ENCODE measurements around the gene VASH2.
"Not testable (repeated sequence)": the region's sequence is repeated elsewhere in the genome, so short reads cannot be mapped to it uniquely, and the experiment has no call there.

Gene VASH2

GRCh38 chr1:212903664-212904063 is 46.7 kb upstream of the VASH2 start:
- H3K36me3 ChIP-seq (ENCODE audit: insufficient read depth, low read length), result peaks cover 15% of the 10 kb centered on the region
- H3K4me2 ChIP-seq (ENCODE audit: low read length), result no peak overlapping the region
- H4K20me1 ChIP-seq (ENCODE audit: insufficient read depth, low read length), result no peaks in the 10 kb centered on the region

GRCh38 chr1:212908071-212908470 is 42.3 kb upstream of the VASH2 start:
- H2AFZ ChIP-seq (ENCODE audit: low read length); H3K4me1 ChIP-seq (ENCODE audit: insufficient read depth, low read length, severe bottlenecking); H3F3A ChIP-seq (ENCODE audit: insufficient read depth, low read length); H3K27me3 ChIP-seq (ENCODE audit: insufficient read depth, low read length); H3K27ac ChIP-seq (ENCODE audit: low read depth, low read length, poor library complexity, severe bottlenecking); H3K9me3 ChIP-seq (ENCODE audit: low read length); H3K9me2 ChIP-seq (ENCODE audit: low read depth, low read length); H3K9ac ChIP-seq (ENCODE audit: low read length); H4K20me1 ChIP-seq (ENCODE audit: insufficient read depth, low read length); H3K4me2 ChIP-seq (ENCODE audit: low read length); H3K79me2 ChIP-seq (ENCODE audit: insufficient read depth, low read length); H3K36me3 ChIP-seq (ENCODE audit: insufficient read depth, low read length); H3K4me3 ChIP-seq (ENCODE audit: low read depth, low read length, poor library complexity, severe bottlenecking): not testable (repeated sequence)

More at GRCh38 chr1:212903664-212904063, 46.7 kb upstream of the VASH2 start:
- Histone ChIP-seq H3K9me3 (ENCODE audit: low read length) (0 out of 2 replicates have a peak, but pooled peaks cover 4% of the 10 kb centered on the region), H3K4me3 (ENCODE audit: low read depth, low read length, poor library complexity, severe bottlenecking) (no peak overlapping the region), H3K27me3 (ENCODE audit: insufficient read depth, low read length) (no peaks in the 10 kb centered on the region), H3K79me2 (ENCODE audit: insufficient read depth, low read length) (no peaks in the 10 kb centered on the region), H2AFZ (ENCODE audit: low read length) (no peak overlapping the region), H3F3A (ENCODE audit: insufficient read depth, low read length) (no peaks in the 10 kb centered on the region), H3K9ac (ENCODE audit: low read length) (no peak overlapping the region), H3K27ac (ENCODE audit: low read depth, low read length, poor library complexity, severe bottlenecking) (no peak overlapping the region), H3K9me2 (ENCODE audit: low read depth, low read length) (no peaks in the 10 kb centered on the region), H3K4me1 (ENCODE audit: insufficient read depth, low read length, severe bottlenecking) (no peaks in the 10 kb centered on the region)
- no peak for TF ChIP-seq CTCF (IDR thresholded peaks at IDR 0.05; ENCODE audit: low read length)
- no peak for TF ChIP-seq EZH2 (IDR thresholded peaks at IDR 0.05; ENCODE audit: borderline replicate concordance, low read length)

GRCh38 chr1:212908971-212909370 is 41.4 kb upstream of the VASH2 start:
- H3K4me3 ChIP-seq (ENCODE audit: low read depth, low read length, poor library complexity, severe bottlenecking), result no peak overlapping the region
- no peaks in the 10 kb centered on the region for H3K9me2 ChIP-seq (ENCODE audit: low read depth, low read length)
- H3K4me1 ChIP-seq (ENCODE audit: insufficient read depth, low read length, severe bottlenecking), result no peaks in the 10 kb centered on the region
- no peak overlapping the region for H3K27ac ChIP-seq (ENCODE audit: low read depth, low read length, poor library complexity, severe bottlenecking)
- H3K9me3 ChIP-seq (ENCODE audit: low read length), result 0 out of 2 replicates have a peak, but pooled peaks cover 4% of the 10 kb centered on the region
- no peaks in the 10 kb centered on the region for H4K20me1 ChIP-seq (ENCODE audit: insufficient read depth, low read length)
- no peak overlapping the region for H2AFZ ChIP-seq (ENCODE audit: low read length)
- H3K79me2 ChIP-seq (ENCODE audit: insufficient read depth, low read length), result no peaks in the 10 kb centered on the region
- H3K4me2 ChIP-seq (ENCODE audit: low read length), result no peak overlapping the region
- no peaks in the 10 kb centered on the region for H3K36me3 ChIP-seq (ENCODE audit: insufficient read depth, low read length)
- no peaks in the 10 kb centered on the region for H3K27me3 ChIP-seq (ENCODE audit: insufficient read depth, low read length)
- no peaks in the 10 kb centered on the region for H3F3A ChIP-seq (ENCODE audit: insufficient read depth, low read length)
- no peak overlapping the region for H3K9ac ChIP-seq (ENCODE audit: low read length)
- TF ChIP-seq EZH2 (IDR thresholded peaks at IDR 0.05; ENCODE audit: borderline replicate concordance, low read length) (no peak), CTCF (IDR thresholded peaks at IDR 0.05; ENCODE audit: low read length) (no peak)

- no peak overlapping the region for H2AFZ ChIP-seq (ENCODE audit: low read length)
- no peak overlapping the region for H3K4me2 ChIP-seq (ENCODE audit: low read length)
- no peak overlapping the region for H3K27ac ChIP-seq (ENCODE audit: low read depth, low read length, poor library complexity, severe bottlenecking)
- H3K27me3 ChIP-seq (ENCODE audit: insufficient read depth, low read length), result no peaks in the 10 kb centered on the region
- H4K20me1 ChIP-seq (ENCODE audit: insufficient read depth, low read length), result no peaks in the 10 kb centered on the region
- no peaks in the 10 kb centered on the region for H3F3A ChIP-seq (ENCODE audit: insufficient read depth, low read length)
- no peak overlapping the region for H3K9ac ChIP-seq (ENCODE audit: low read length)
- H3K4me3 ChIP-seq (ENCODE audit: low read depth, low read length, poor library complexity, severe bottlenecking), result no peak overlapping the region
- H3K79me2 ChIP-seq (ENCODE audit: insufficient read depth, low read length), result no peaks in the 10 kb centered on the region
- H3K9me2 ChIP-seq (ENCODE audit: low read depth, low read length), result no peaks in the 10 kb centered on the region
- H3K9me3 ChIP-seq (ENCODE audit: low read length), result 0 out of 2 replicates have a peak, but pooled peaks cover 4% of the 10 kb centered on the region
- no peak for TF ChIP-seq EZH2 (IDR thresholded peaks at IDR 0.05; ENCODE audit: borderline replicate concordance, low read length)
- no peak for TF ChIP-seq CTCF (IDR thresholded peaks at IDR 0.05; ENCODE audit: low read length)
- H3K36me3 ChIP-seq (ENCODE audit: insufficient read depth, low read length), result no peaks in the 10 kb centered on the region
- no peaks in the 10 kb centered on the region for H3K4me1 ChIP-seq (ENCODE audit: insufficient read depth, low read length, severe bottlenecking)
Measured at GRCh38 chr1:212909652-212910063, 40.7 kb upstream of the VASH2 start.

- not testable (repeated sequence) for H3K27ac ChIP-seq (ENCODE audit: low read depth, low read length, poor library complexity, severe bottlenecking); H3K9ac ChIP-seq (ENCODE audit: low read length); H3K4me3 ChIP-seq (ENCODE audit: low read depth, low read length, poor library complexity, severe bottlenecking)
Measured at GRCh38 chr1:212910213-212910612, 40.1 kb upstream of the VASH2 start.

More at GRCh38 chr1:212910213-212910612, 40.1 kb upstream of the VASH2 start:
- not testable (repeated sequence) for H3K9me2 ChIP-seq (ENCODE audit: low read depth, low read length); H2AFZ ChIP-seq (ENCODE audit: low read length); H3K27me3 ChIP-seq (ENCODE audit: insufficient read depth, low read length); H4K20me1 ChIP-seq (ENCODE audit: insufficient read depth, low read length); H3F3A ChIP-seq (ENCODE audit: insufficient read depth, low read length); H3K4me1 ChIP-seq (ENCODE audit: insufficient read depth, low read length, severe bottlenecking); H3K9me3 ChIP-seq (ENCODE audit: low read length); H3K79me2 ChIP-seq (ENCODE audit: insufficient read depth, low read length); H3K4me2 ChIP-seq (ENCODE audit: low read length); H3K36me3 ChIP-seq (ENCODE audit: insufficient read depth, low read length)

Measured in OCI-LY1 (cell line).